Smooth muscle cell of trachea (primary cell): ENCODE data around the gene KIF25. TPM values are rescaled to one million over a fixed set of nuclear protein-coding genes. Genes with fewer than 3 reads are reported as not detected.

ENCODE experiments used
- total RNA-seq: library from RNA; depleted of rRNA; stranded (reverse); fragments of >200 nt; gene quantifications from 2 replicates; pipeline ENCODE4 v1.2.1, GENCODE V29; 2014

The KIF25 gene, protein sequence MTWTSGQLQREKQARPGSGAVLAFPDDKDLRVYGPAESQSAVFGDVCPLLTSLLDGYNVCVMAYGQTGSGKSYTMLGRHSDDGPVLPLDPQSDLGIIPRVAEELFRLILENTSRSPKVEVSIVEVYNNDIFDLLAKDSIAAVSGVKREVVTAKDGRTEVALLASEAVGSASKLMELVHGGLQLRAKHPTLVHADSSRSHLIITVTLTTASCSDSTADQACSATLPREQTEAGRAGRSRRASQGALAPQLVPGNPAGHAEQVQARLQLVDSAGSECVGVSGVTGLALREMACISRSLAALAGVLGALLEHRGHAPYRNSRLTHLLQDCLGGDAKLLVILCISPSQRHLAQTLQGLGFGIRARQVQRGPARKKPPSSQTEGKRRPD
- total RNA-seq, result not detected in 2 replicates

DNA sequence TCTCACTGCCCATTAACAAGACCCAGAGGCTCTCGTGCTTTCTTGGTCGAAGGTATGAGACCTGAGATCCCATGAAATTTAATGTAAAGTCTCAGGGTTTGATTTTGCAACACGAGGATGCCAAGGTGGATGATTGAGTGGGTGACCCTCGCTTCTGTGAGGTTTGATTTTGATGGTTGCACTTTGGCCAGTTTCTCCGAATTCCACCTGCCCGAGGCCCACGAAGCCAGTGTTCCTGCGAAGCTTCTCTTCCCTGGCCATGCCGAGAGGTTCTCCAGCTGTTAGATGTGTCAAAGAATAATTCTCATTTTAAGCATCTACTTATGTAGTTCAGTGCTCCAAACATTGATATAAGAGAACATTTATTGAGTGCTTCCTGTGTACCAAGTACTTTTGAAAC is at the start of gene KIF25:
KIF25 (plus strand) TSS at position 30 of the 400 bp plus-strand sequence. CDS start 31,915 bp downstream, outside the sequence.

DNA sequence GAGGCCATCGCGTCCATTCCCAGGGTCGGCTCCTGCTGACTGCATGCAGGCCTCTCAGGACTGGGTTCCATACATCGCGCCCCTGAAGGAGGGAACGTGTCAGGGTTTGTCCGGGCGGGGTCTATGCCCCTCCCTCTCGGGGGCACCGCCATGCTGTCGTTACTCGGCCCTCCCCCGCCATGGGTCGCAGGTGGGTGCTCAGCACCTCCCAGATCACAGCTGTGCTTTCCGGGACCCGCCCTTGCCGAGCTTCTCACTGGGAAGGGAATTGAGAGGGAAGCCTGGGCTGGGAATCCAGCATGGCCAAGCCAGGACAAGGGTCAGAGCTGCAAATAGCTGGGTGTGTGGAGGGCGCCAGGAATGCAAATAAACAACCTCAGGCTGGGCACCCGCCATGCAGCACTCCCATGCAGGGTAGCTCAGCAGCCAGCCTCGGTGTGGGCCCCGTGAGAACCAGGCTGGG is 81.5 kb downstream of the KIF25 start, which contains the start of gene FRMD1:
FRMD1 (minus strand) TSS at position 270 of the 463 bp plus-strand sequence; CDS start at position 152, 118 bp downstream.

Other genes with a start within 250 kb of the KIF25 start
- 27.0 and 39.0 TPM in 2 replicates for gene AFDN, start 170.8 kb upstream of the KIF25 start, total RNA-seq
- gene FRMD1, start 81.5 kb downstream of the KIF25 start, total RNA-seq, result not detected in 2 replicates